Adrenal gland (tissue), 5 donors: Measurements from ENCODE around the gene ADARB2.

Experiments used
- CTCF ChIP-seq, 6 experiments: fragments of 450-650 bp in 4 of 6; fragments of 200-600 bp in 2 of 6; sonication (generic) in 1 of 6; IDR thresholded peaks; 1 replicate in 5 of 6; 2 replicates in 1 of 6; pipeline versions ENCODE4 v1.5.1 to v1.8.0; 2016 to 2021; ENCODE audit warnings: antibody characterized with exemption in 6 of 6, mild to moderate bottlenecking in 2 of 6, moderate library complexity in 1 of 6
- POLR2A ChIP-seq, 2 donors: fragments of 450-650 bp; IDR thresholded peaks; one replicate each; pipeline ENCODE4 v1.6.1; 2017; ENCODE audit warnings: antibody characterized with exemption in 2 of 2, mild to moderate bottlenecking in 2 of 2, moderate library complexity in 1 of 2
- donor health status: DM: no; HTN: no; CAD: no.

DNA sequence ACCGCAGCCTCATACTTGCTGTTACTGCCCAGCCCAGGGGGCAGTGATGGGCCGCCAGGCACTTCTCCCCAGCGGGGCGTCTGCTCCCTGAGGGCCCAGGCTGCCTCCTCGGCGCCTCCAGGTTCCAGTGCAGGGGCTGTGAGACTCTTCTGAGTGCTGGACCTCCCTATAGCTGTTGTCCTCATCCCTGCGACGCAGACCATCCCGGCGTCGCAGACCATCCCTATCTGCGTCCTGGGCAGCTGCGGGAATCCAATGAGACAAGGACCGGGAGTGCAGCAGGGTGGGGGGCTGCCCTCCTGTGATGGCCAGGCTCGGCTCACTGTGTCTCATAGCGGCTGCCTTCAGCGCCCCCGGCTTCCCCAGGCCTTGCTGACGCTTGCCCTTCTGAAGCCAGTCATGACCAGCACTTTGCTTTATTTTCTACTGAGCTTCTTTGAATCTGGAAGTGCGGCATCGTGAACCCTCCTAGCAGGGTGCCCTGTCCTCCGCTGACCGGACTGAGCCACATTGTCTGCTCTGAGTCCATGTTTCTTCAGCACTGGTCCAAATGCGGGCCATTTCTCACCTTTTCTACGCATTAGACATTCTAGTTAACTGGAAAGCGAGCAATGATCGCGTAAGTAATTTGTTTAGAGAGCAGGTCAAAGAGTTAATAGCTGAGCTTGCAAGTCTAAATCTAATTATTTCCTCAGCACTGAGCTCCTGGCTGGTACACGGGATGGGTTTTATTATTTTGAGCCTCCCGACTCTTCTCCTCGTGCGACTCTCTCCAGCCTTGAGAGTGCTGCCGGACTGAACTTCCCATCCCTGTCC lies 341.6 kb downstream of the ADARB2 start:
- no peak for TF ChIP-seq CTCF (IDR thresholded peaks at IDR 0.05)
- TF ChIP-seq POLR2A (IDR thresholded peaks at IDR 0.05), result no peak
